Measurements from ENCODE around the gene FAM200A.
"Not testable (repeated sequence)": the region's sequence is repeated elsewhere in the genome, so short reads cannot be mapped to it uniquely, and the experiment has no call there.

DNA sequence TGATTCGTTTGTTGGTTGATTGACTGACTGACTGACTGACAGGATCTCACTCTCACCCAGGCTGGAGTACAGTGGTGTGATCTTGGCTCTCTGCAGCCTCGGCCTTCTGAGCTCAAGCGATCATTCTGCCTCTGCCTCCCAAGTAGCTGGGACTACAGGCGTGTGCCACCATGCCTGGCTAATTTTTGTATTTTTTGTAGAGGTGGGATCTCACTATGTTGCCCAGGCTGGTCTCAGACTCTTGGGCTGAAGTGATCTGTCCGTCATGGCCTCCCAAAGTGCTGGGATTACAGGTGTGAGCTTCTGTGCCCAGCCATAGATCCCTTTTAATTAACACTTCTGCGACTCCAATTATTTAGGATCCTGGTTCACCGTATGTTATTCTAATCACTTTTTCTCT is 16.9 kb upstream of the FAM200A start:
- TF ChIP-seq, protein P1, sequence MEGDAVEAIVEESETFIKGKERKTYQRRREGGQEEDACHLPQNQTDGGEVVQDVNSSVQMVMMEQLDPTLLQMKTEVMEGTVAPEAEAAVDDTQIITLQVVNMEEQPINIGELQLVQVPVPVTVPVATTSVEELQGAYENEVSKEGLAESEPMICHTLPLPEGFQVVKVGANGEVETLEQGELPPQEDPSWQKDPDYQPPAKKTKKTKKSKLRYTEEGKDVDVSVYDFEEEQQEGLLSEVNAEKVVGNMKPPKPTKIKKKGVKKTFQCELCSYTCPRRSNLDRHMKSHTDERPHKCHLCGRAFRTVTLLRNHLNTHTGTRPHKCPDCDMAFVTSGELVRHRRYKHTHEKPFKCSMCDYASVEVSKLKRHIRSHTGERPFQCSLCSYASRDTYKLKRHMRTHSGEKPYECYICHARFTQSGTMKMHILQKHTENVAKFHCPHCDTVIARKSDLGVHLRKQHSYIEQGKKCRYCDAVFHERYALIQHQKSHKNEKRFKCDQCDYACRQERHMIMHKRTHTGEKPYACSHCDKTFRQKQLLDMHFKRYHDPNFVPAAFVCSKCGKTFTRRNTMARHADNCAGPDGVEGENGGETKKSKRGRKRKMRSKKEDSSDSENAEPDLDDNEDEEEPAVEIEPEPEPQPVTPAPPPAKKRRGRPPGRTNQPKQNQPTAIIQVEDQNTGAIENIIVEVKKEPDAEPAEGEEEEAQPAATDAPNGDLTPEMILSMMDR (CRISPR knock-in tag; IDR thresholded peaks at IDR 0.05) = not testable (repeated sequence)
- TF ChIP-seq FOXK1 (CRISPR knock-in tag; IDR thresholded peaks at IDR 0.05; ENCODE audit: borderline replicate concordance, low read depth); POLR2AphosphoS5 (IDR thresholded peaks at IDR 0.05; ENCODE audit: low read depth, low read length); SRF (IDR thresholded peaks at IDR 0.05; ENCODE audit: low read depth, low read length); RCOR2 (CRISPR knock-in tag; IDR thresholded peaks at IDR 0.05); KDM1A (CRISPR knock-in tag; IDR thresholded peaks at IDR 0.05); ZNF564 (CRISPR knock-in tag; IDR thresholded peaks at IDR 0.05); KMT2A (CRISPR knock-in tag; IDR thresholded peaks at IDR 0.05); ZKSCAN8 (CRISPR knock-in tag; IDR thresholded peaks at IDR 0.05; ENCODE audit: borderline replicate concordance): not testable (repeated sequence)
- TF ChIP-seq, protein P2, sequence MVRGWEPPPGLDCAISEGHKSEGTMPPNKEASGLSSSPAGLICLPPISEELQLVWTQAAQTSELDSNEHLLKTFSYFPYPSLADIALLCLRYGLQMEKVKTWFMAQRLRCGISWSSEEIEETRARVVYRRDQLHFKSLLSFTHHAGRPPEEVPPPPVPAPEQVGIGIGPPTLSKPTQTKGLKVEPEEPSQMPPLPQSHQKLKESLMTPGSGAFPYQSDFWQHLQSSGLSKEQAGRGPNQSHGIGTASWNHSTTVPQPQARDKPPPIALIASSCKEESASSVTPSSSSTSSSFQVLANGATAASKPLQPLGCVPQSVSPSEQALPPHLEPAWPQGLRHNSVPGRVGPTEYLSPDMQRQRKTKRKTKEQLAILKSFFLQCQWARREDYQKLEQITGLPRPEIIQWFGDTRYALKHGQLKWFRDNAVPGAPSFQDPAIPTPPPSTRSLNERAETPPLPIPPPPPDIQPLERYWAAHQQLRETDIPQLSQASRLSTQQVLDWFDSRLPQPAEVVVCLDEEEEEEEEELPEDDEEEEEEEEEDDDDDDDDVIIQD (CRISPR knock-in tag; IDR thresholded peaks at IDR 0.05; ENCODE audit: low read depth) = not testable (repeated sequence)
- TF ChIP-seq, protein P3, sequence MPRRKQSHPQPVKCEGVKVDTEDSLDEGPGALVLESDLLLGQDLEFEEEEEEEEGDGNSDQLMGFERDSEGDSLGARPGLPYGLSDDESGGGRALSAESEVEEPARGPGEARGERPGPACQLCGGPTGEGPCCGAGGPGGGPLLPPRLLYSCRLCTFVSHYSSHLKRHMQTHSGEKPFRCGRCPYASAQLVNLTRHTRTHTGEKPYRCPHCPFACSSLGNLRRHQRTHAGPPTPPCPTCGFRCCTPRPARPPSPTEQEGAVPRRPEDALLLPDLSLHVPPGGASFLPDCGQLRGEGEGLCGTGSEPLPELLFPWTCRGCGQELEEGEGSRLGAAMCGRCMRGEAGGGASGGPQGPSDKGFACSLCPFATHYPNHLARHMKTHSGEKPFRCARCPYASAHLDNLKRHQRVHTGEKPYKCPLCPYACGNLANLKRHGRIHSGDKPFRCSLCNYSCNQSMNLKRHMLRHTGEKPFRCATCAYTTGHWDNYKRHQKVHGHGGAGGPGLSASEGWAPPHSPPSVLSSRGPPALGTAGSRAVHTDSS (CRISPR knock-in tag; conservative IDR thresholded peaks at IDR 0.05) = not testable (repeated sequence)

All from HepG2 (cell line).